Karpas-422 (cell line): ENCODE measurements around the gene KIF14. TPM values are rescaled to one million over a fixed set of nuclear protein-coding genes. Genes with fewer than 3 reads are reported as not detected.
A peak's percentile ranks its signal among the peaks of the same experiment; 100 is the strongest.
"Not testable (repeated sequence)": the region's sequence is repeated elsewhere in the genome, so short reads cannot be mapped to it uniquely, and the experiment has no call there.

Experiments used
- DNase-seq: peaks from one replicate; pipeline ENCODE4 v3.0.0-alpha.2; 2015
- H2AFZ ChIP-seq: fragments of 200-600 bp; sonication (generic); 2 replicates; pipeline ENCODE4 v1.6.1; 2014; ENCODE audit warnings: antibody characterized with exemption, low read length, mixed read lengths
- H3K27ac ChIP-seq: fragments of 200-600 bp; sonication (generic); 2 replicates; pipeline ENCODE4 v1.5.1; 2014; ENCODE audit warnings: mild to moderate bottlenecking, low read length, moderate library complexity
- H3K27me3 ChIP-seq: fragments of 200-600 bp; sonication (generic); 2 replicates; pipeline ENCODE4 v1.6.1; 2014; ENCODE audit warnings: low read length, mixed read lengths
- H3K36me3 ChIP-seq: fragments of 200-600 bp; sonication (generic); 2 replicates; pipeline ENCODE4 v1.6.1; 2014; ENCODE audit warnings: low read length, mixed read lengths; ENCODE audit not compliant: insufficient read depth
- H3K4me1 ChIP-seq: fragments of 200-600 bp; sonication (generic); 2 replicates; pipeline ENCODE4 v1.6.1; 2014; ENCODE audit warnings: mild to moderate bottlenecking, low read length, mixed read lengths
- H3K4me2 ChIP-seq: fragments of 200-600 bp; sonication (generic); 2 replicates; pipeline ENCODE4 v1.6.1; 2014; ENCODE audit warnings: low read length, low read depth, mild to moderate bottlenecking; ENCODE audit not compliant: poor library complexity, severe bottlenecking
- H3K4me3 ChIP-seq: fragments of 200-600 bp; sonication (generic); 2 replicates; pipeline ENCODE4 v1.5.1; 2014; ENCODE audit warnings: mild to moderate bottlenecking, antibody characterized with exemption, low read length, mixed read lengths
- H3K79me2 ChIP-seq: fragments of 200-600 bp; sonication (generic); 2 replicates; pipeline ENCODE4 v1.6.1; 2014; ENCODE audit warnings: mild to moderate bottlenecking, low read length, mixed read lengths
- H3K9ac ChIP-seq: fragments of 200-600 bp; sonication (generic); 2 replicates; pipeline ENCODE4 v1.6.0; 2014; ENCODE audit warnings: low read length
- H3K9me2 ChIP-seq: fragments of 200-600 bp; sonication (generic), shearing (Covaris generic); replicated peaks from 2 replicates; pipeline ENCODE4 v1.6.0; 2014; ENCODE audit warnings: mild to moderate bottlenecking, low read length, moderate library complexity; ENCODE audit not compliant: insufficient read depth
- H3K9me3 ChIP-seq: fragments of 300-700, 200-600 bp; sonication (generic); 2 replicates; pipeline ENCODE4 v1.6.1; 2014; ENCODE audit warnings: low read length, mixed read lengths
- H4K20me1 ChIP-seq: fragments of 200-600 bp; sonication (generic); 2 replicates; pipeline ENCODE4 v1.6.1; 2014; ENCODE audit warnings: mild to moderate bottlenecking, antibody characterized with exemption, low read length, low read depth; ENCODE audit not compliant: insufficient read depth
- total RNA-seq: library from RNA; depleted of rRNA; stranded (reverse); fragments of >200 nt; shearing (Covaris generic); gene quantifications from 2 replicates; pipeline ENCODE4 v1.2.3, GENCODE V29; 2014; ENCODE audit warnings: low replicate concordance

Gene KIF14
- total RNA-seq, 1 experiment from 2014 or later, result 15.2 TPM

- H3K9ac ChIP-seq, result no peak overlapping the region
- H3K27me3 ChIP-seq, result no peaks in the 10 kb centered on the region
- no peak overlapping the region for H3K4me3 ChIP-seq
- H3K27ac ChIP-seq, result no peak overlapping the region
- no peaks in the 10 kb centered on the region for H3K9me2 ChIP-seq
- DNase-seq, result no peak
- no peaks in the 10 kb centered on the region for H3K9me3 ChIP-seq
- H4K20me1 ChIP-seq, result no peaks in the 10 kb centered on the region
- H3K4me2 ChIP-seq, result no peak overlapping the region
- no peak overlapping the region for H2AFZ ChIP-seq
- no peaks in the 10 kb centered on the region for H3K79me2 ChIP-seq
- H3K36me3 ChIP-seq, result peaks cover 71% of the 10 kb centered on the region
- no peaks in the 10 kb centered on the region for H3K4me1 ChIP-seq
Measured at GRCh38 chr1:200602632-200603031, 17.9 kb downstream of the KIF14 start.

DNA sequence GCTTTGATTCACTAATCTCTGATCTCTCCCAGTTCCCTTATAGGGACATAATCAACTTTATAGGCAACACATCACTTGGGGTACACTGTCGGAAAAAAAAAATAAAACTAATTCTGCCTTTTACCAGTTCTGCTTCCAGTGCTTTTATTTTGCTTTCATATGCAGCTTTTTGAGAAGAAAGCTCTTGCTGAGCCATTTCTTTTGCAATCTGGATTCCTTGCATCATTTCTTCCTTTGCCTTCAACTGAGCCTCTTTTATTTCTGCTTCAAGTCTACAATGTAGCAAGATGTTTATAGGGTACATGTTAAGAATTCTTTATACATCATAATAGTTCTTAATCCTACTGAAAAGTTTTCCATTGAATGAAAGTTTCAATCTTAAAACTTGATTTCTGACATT is 30.6 kb downstream of the KIF14 start:
- DNase-seq, result no peak
- Histone ChIP-seq H2AFZ (no peak overlapping the region), H4K20me1 (no peaks in the 10 kb centered on the region), H3K9ac (no peak overlapping the region), H3K4me1 (peaks cover 8% of the 10 kb centered on the region), H3K79me2 (no peaks in the 10 kb centered on the region), H3K27ac (no peak overlapping the region), H3K4me3 (no peak overlapping the region), H3K27me3 (no peaks in the 10 kb centered on the region), H3K9me2 (no peaks in the 10 kb centered on the region), H3K4me2 (no peak overlapping the region), H3K36me3 (peaks cover 66% of the 10 kb centered on the region), H3K9me3 (no peaks in the 10 kb centered on the region)

- H3K9me2 ChIP-seq, result no peaks in the 10 kb centered on the region
- H3K9me3 ChIP-seq, result no peaks in the 10 kb centered on the region
- no peak overlapping the region for H3K4me2 ChIP-seq
- H3K4me1 ChIP-seq, result peaks cover 8% of the 10 kb centered on the region
- H4K20me1 ChIP-seq, result no peaks in the 10 kb centered on the region
- peaks cover 78% of the 10 kb centered on the region for H3K36me3 ChIP-seq
- no peak for DNase-seq
- H3K4me3 ChIP-seq, result no peak overlapping the region
- H3K9ac ChIP-seq, result no peak overlapping the region
- no peaks in the 10 kb centered on the region for H3K27me3 ChIP-seq
- H3K79me2 ChIP-seq, result no peaks in the 10 kb centered on the region
- H3K27ac ChIP-seq, result peak overlapping the region; percentile 52; the same call in 1 of the 2 replicates
- no peak overlapping the region for H2AFZ ChIP-seq
Measured at GRCh38 chr1:200588698-200589097, 31.9 kb downstream of the KIF14 start.

- H3K4me3 ChIP-seq, result no peak overlapping the region
- H3K4me2 ChIP-seq, result no peak overlapping the region
- no peak overlapping the region for H2AFZ ChIP-seq
- no peaks in the 10 kb centered on the region for H3K27me3 ChIP-seq
- no peaks in the 10 kb centered on the region for H4K20me1 ChIP-seq
- no peaks in the 10 kb centered on the region for H3K9me2 ChIP-seq
- DNase-seq, result no peak
- no peak overlapping the region for H3K9ac ChIP-seq
- H3K79me2 ChIP-seq, result no peaks in the 10 kb centered on the region
- peaks cover 1% of the 10 kb centered on the region; the same call in 1 of the 2 replicates for H3K36me3 ChIP-seq
- no peaks in the 10 kb centered on the region; the same call in 1 of the 2 replicates for H3K4me1 ChIP-seq
- H3K9me3 ChIP-seq, result no peaks in the 10 kb centered on the region
- H3K27ac ChIP-seq, result no peak overlapping the region
Measured at GRCh38 chr1:200564319-200564718, 56.2 kb downstream of the KIF14 start.

DNA sequence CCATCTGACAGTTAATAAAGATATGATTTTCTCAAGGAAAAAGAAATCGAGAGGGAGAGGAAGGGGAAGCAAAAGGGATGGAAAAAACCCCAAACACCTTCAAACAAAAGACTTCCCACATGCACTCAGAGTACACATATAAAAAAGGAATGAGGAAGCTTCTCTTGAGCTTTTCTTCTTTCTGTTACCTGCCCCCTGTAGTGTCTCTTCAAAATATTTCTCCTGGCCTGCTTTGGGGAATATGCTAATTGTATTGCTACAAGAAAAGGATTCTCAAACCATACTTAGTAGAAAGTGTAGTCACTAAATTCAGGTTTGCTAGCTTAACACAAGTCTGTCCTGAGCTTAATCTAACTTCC is 58.7 kb downstream of the KIF14 start:
- Histone ChIP-seq H3K9me3 (no peaks in the 10 kb centered on the region), H3K27me3 (no peaks in the 10 kb centered on the region), H3K4me2 (no peak overlapping the region), H3K9me2 (no peaks in the 10 kb centered on the region), H3K4me3 (no peak overlapping the region), H3K36me3 (peaks cover 5% of the 10 kb centered on the region; the same call in 1 of the 2 replicates), H3K9ac (no peak overlapping the region), H3K4me1 (no peaks in the 10 kb centered on the region; the same call in 1 of the 2 replicates), H3K27ac (no peak overlapping the region), H3K79me2 (no peaks in the 10 kb centered on the region), H4K20me1 (no peaks in the 10 kb centered on the region), H2AFZ (no peak overlapping the region)
- DNase-seq, result no peak

GRCh38 chr1:200558866-200559459 is 61.6 kb downstream of the KIF14 start:
- no peak overlapping the region for H3K9ac ChIP-seq
- H3K4me1 ChIP-seq, result no peaks in the 10 kb centered on the region; the same call in 1 of the 2 replicates
- no peaks in the 10 kb centered on the region for H3K27me3 ChIP-seq
- no peaks in the 10 kb centered on the region for H3K9me3 ChIP-seq
- H3K4me3 ChIP-seq, result no peak overlapping the region
- peak; percentile 77 for DNase-seq
- H3K4me2 ChIP-seq, result no peak overlapping the region
- no peaks in the 10 kb centered on the region for H3K9me2 ChIP-seq
- H4K20me1 ChIP-seq, result no peaks in the 10 kb centered on the region
- no peaks in the 10 kb centered on the region for H3K79me2 ChIP-seq
- H3K36me3 ChIP-seq, result peaks cover 5% of the 10 kb centered on the region; the same call in 1 of the 2 replicates
- H3K27ac ChIP-seq, result no peak overlapping the region
- H2AFZ ChIP-seq, result no peak overlapping the region

DNA sequence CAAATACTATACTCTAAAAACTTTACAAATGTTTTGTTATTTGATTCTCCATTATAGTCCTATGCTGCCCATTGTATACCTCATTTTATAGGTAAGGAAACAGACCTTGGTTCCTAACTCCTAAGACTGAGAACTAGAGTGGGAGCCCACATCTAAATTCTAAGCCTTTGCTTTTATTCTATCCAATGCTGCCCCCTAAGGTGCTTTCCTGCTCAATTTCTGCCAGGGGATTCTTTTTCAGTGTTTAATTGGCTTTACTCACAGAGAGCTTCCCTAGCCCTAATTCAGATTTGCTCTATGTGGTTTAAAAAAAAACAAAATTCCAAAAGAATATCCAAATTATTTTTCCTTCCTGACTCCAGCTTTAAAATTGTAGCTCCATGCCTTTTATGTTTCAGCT is 64.5 kb downstream of the KIF14 start:
- no peak overlapping the region for H3K27ac ChIP-seq
- no peaks in the 10 kb centered on the region for H4K20me1 ChIP-seq

GRCh38 chr1:200552737-200553136 is 67.8 kb downstream of the KIF14 start:
- not testable (repeated sequence) for H3K27ac ChIP-seq, H3K4me1 ChIP-seq, H3K4me2 ChIP-seq, H3K79me2 ChIP-seq, H3K4me3 ChIP-seq, H3K9ac ChIP-seq, H3K9me3 ChIP-seq, H3K36me3 ChIP-seq, H3K9me2 ChIP-seq, H2AFZ ChIP-seq, H3K27me3 ChIP-seq, DNase-seq, H4K20me1 ChIP-seq

More for the DNA sequence above, 64.5 kb downstream of the KIF14 start:
- no peak overlapping the region for H3K4me2 ChIP-seq
- H2AFZ ChIP-seq, result no peak overlapping the region
- no peaks in the 10 kb centered on the region for H3K79me2 ChIP-seq
- no peaks in the 10 kb centered on the region for H3K4me1 ChIP-seq
- no peaks in the 10 kb centered on the region for H3K9me3 ChIP-seq
- H3K9ac ChIP-seq, result no peak overlapping the region
- H3K9me2 ChIP-seq, result no peaks in the 10 kb centered on the region
- H3K27me3 ChIP-seq, result no peaks in the 10 kb centered on the region
- peaks cover 11% of the 10 kb centered on the region; the same call in 1 of the 2 replicates for H3K36me3 ChIP-seq
- H3K4me3 ChIP-seq, result no peak overlapping the region
- peak; percentile 58 for DNase-seq
